Transverse colon (tissue), 4 donors: Measurements from ENCODE around the gene EIF4G2. TPM values are rescaled to one million over a fixed set of nuclear protein-coding genes. Genes with fewer than 3 reads are reported as not detected.

ENCODE experiments used
- DNase-seq: peaks from one replicate; pipeline ENCODE4 v3.0.0-alpha.2; 2019
- H3K27ac ChIP-seq, 4 donors: fragments of 200-600 bp; sonication (generic); 2 replicates each; pipeline ENCODE4 v1.5.1; 2016 to 2018; ENCODE audit warnings: inconsistent platforms in 4 of 4
- H3K27me3 ChIP-seq: fragments of 200-600 bp; sonication (generic); 2 replicates; pipeline ENCODE4 v1.5.1; 2017; ENCODE audit warnings: inconsistent platforms
- H3K36me3 ChIP-seq, 4 donors: fragments of 200-600 bp; sonication (generic); 2 replicates each; pipeline ENCODE4 v1.5.1; 2017 to 2019; ENCODE audit warnings: inconsistent platforms in 4 of 4
- H3K4me1 ChIP-seq, 4 donors: fragments of 200-600 bp; sonication (generic); 2 replicates each; pipeline ENCODE4 v1.5.1; 2017 to 2020; ENCODE audit warnings: inconsistent platforms in 4 of 4
- H3K4me3 ChIP-seq, 4 donors: fragments of 200-600 bp; sonication (generic); 1 replicate in 1 of 4; 2 replicates in 3 of 4; pipeline versions ENCODE4 v1.5.1 to v1.6.1; 2017 to 2019; ENCODE audit warnings: inconsistent platforms in 4 of 4
- H3K9me3 ChIP-seq, 2 donors: fragments of 200-600 bp; sonication (generic); 2 replicates each; pipeline ENCODE4 v1.5.1; 2017 to 2019; ENCODE audit warnings: inconsistent platforms in 2 of 2
- CTCF ChIP-seq, 5 experiments: fragments of 200-600 bp in 3 of 5; fragments of 450-650 bp in 2 of 5; sonication (generic) in 3 of 5; IDR thresholded peaks; 1 replicate in 2 of 5; 2 replicates in 3 of 5; pipeline ENCODE4 v1.5.1; 2016 to 2017; ENCODE audit warnings: antibody characterized with exemption in 5 of 5, inconsistent platforms in 3 of 5, mild to moderate bottlenecking in 2 of 5, moderate library complexity in 1 of 5
- EP300 ChIP-seq: sonication (generic); formaldehyde crosslinking; IDR thresholded peaks from one replicate; pipeline ENCODE4 v1.6.1; 2017; ENCODE audit warnings: antibody characterized with exemption, low read depth
- POLR2A ChIP-seq: fragments of 450-650 bp; IDR thresholded peaks from one replicate; pipeline ENCODE4 v1.6.1; 2016; ENCODE audit warnings: antibody characterized with exemption, mild to moderate bottlenecking, moderate library complexity
- POLR2AphosphoS5 ChIP-seq, 3 donors: sonication (generic); formaldehyde crosslinking; IDR thresholded peaks; one replicate each; pipeline ENCODE4 v1.6.1; 2016; ENCODE audit warnings: antibody characterized with exemption in 3 of 3
- WGBS, 2 donors: methylation state at CpG; one replicate each; pipeline ENCODE4 v1.1.5; 2018; ENCODE audit warnings: low coverage in 1 of 2; 5-methylcytosine and 5-hydroxymethylcytosine counted together
- in situ Hi-C, 4 donors: fragments of 200-750 bp; cut with MboI; loops; one replicate each; pipeline versions ENCODE4 v1.15.0 to v1.15.1; 2017; ENCODE audit warnings: low sequenced_read_pairs in 3 of 4, low pct_ligation_motif_present in 1 of 4, low pct_unique_long_range_greater_than_20kb in 1 of 4
- intact Hi-C: fragments of 100-400 bp; cut with DNase I; formaldehyde crosslinking; loops from one replicate; pipeline ENCODE4 v1.15.1; 2023; ENCODE audit warnings: low total_unique reads
- total RNA-seq, 4 donors: library from RNA; depleted of rRNA; stranded (reverse); fragments of >200 nt; gene quantifications; one replicate each; pipeline ENCODE4 v1.1.0, GENCODE V29; 2016

EIF4G2 gene
- total RNA-seq, 4 donors from 2014 or later, result 357 to 482 (median 444) TPM

- Histone ChIP-seq H3K9me3 (no peaks in the 10 kb centered on the region), H3K4me1 (no peaks in the 10 kb centered on the region), H3K27me3 (no peaks in the 10 kb centered on the region), H3K27ac (peak overlapping the region; percentile 33 to 56 (median 48)), H3K36me3 (peaks cover 0 to 44% (median 21%) of the 10 kb centered on the region in 4 donors), H3K4me3 (no peak overlapping the region)
- in situ Hi-C loops (no loop called here), intact Hi-C loops (no loop called here)
- no peak for DNase-seq
- TF ChIP-seq POLR2AphosphoS5 (IDR thresholded peaks at IDR 0.05) (no peak), EP300 (no peak), CTCF (IDR thresholded peaks at IDR 0.05) (no peak), POLR2A (no peak)
- 65 to 70% methylated on average over 4 to 6 of the region's 6 CpGs for WGBS, 2 donors
These were observed 30.9 kb downstream of the EIF4G2 start for GRCh38 chr11:10777806-10778205.

- Histone ChIP-seq H3K36me3 (peaks cover 0 to 48% (median 23%) of the 10 kb centered on the region in 4 donors), H3K27me3 (no peaks in the 10 kb centered on the region), H3K27ac (peak overlapping the region in 2 of 4 donors; percentile 52 to 56), H3K9me3 (no peaks in the 10 kb centered on the region), H3K4me1 (no peaks in the 10 kb centered on the region), H3K4me3 (no peak overlapping the region)
- no peak for TF ChIP-seq EP300
- TF ChIP-seq POLR2AphosphoS5 (IDR thresholded peaks at IDR 0.05), result no peak
- TF ChIP-seq CTCF (IDR thresholded peaks at IDR 0.05), result no peak
- TF ChIP-seq POLR2A, result no peak
- intact Hi-C loops, result no loop called here
- DNase-seq, result no peak
- in situ Hi-C loops, result no loop called here
- 79% methylated on average over 3 of the region's 3 CpGs; no CpG with 5 or more reads in 1 of the 2 donors for WGBS, 2 donors
These were observed 31.3 kb downstream of the EIF4G2 start for GRCh38 chr11:10777393-10777793.

GRCh38 chr11:10774811-10775210, 33.9 kb downstream of the EIF4G2 start:
- H3K27me3 ChIP-seq, result no peaks in the 10 kb centered on the region
- WGBS, 2 donors, result 60 to 83% methylated on average over 1 to 2 of the region's 2 CpGs
- H3K27ac ChIP-seq, result no peak overlapping the region
- peaks cover 0 to 71% (median 29%) of the 10 kb centered on the region in 4 donors for H3K36me3 ChIP-seq
- no peaks in the 10 kb centered on the region for H3K9me3 ChIP-seq
- intact Hi-C loops (no loop called here), in situ Hi-C loops (no loop called here)
- TF ChIP-seq CTCF (IDR thresholded peaks at IDR 0.05), result no peak
- H3K4me3 ChIP-seq, result no peak overlapping the region
- H3K4me1 ChIP-seq, result no peaks in the 10 kb centered on the region
- no peak for DNase-seq

GRCh38 chr11:10771457-10771856, 37.3 kb downstream of the EIF4G2 start:
- no peaks in the 10 kb centered on the region for H3K27me3 ChIP-seq
- 93 to 97% methylated on average over 1 of the region's 1 CpG for WGBS, 2 donors
- in situ Hi-C loops, result no loop called here
- no peak overlapping the region for H3K4me3 ChIP-seq
- intact Hi-C loops, result no loop called here
- H3K36me3 ChIP-seq, result peaks cover 0 to 63% (median 28%) of the 10 kb centered on the region in 4 donors
- TF ChIP-seq CTCF (IDR thresholded peaks at IDR 0.05) (no peak), POLR2AphosphoS5 (IDR thresholded peaks at IDR 0.05) (no peak), EP300 (no peak), POLR2A (no peak)
- H3K27ac ChIP-seq, result no peak overlapping the region
- DNase-seq, result no peak
- H3K9me3 ChIP-seq, result no peaks in the 10 kb centered on the region
- H3K4me1 ChIP-seq, result no peaks in the 10 kb centered on the region
